HG03175 (cell line): ENCODE data around the gene NMNAT2.

Experiments
- ATAC-seq: cut with Tn5 transposase; IDR thresholded peaks from one replicate; pipeline ENCODE4 v1.9.1; 2021; ENCODE audit warnings: mild to moderate bottlenecking, moderate library complexity; ENCODE audit not compliant: unreplicated experiment

The NMNAT2 gene

GRCh38 chr1:183368213-183369108, 49.7 kb downstream of the NMNAT2 start:
- no peak for ATAC-seq

GRCh38 chr1:183366116-183366515, 52.1 kb downstream of the NMNAT2 start:
- no peak for ATAC-seq

GRCh38 chr1:183365676-183366075, 52.5 kb downstream of the NMNAT2 start:
- ATAC-seq, result no peak

- ATAC-seq, result no peak
These were observed 53.1 kb downstream of the NMNAT2 start for GRCh38 chr1:183365093-183365492.

- ATAC-seq, result no peak
These were observed 54.2 kb downstream of the NMNAT2 start for GRCh38 chr1:183363972-183364371.

- ATAC-seq, result no peak
These were observed 57.1 kb downstream of the NMNAT2 start for GRCh38 chr1:183361081-183361480.

- ATAC-seq, result no peak
These were observed 57.7 kb downstream of the NMNAT2 start for GRCh38 chr1:183360473-183360872.

GRCh38 chr1:183356534-183357182, 61.5 kb downstream of the NMNAT2 start:
- no peak for ATAC-seq

GRCh38 chr1:183355797-183356196, 62.4 kb downstream of the NMNAT2 start:
- ATAC-seq, result no peak

- no peak for ATAC-seq
These were observed 63.0 kb downstream of the NMNAT2 start for GRCh38 chr1:183355181-183355580.

GRCh38 chr1:183353597-183353996, 64.6 kb downstream of the NMNAT2 start:
- no peak for ATAC-seq

GRCh38 chr1:183349201-183349711, 68.9 kb downstream of the NMNAT2 start:
- ATAC-seq, result no peak

- ATAC-seq, result no peak
These were observed 71.9 kb downstream of the NMNAT2 start for GRCh38 chr1:183346276-183346732.

GRCh38 chr1:183339556-183340167, 78.5 kb downstream of the NMNAT2 start:
- no peak for ATAC-seq

GRCh38 chr1:183331091-183331742, 87.0 kb downstream of the NMNAT2 start:
- no peak for ATAC-seq

- no peak for ATAC-seq
These were observed 87.8 kb downstream of the NMNAT2 start for GRCh38 chr1:183330335-183330734.

GRCh38 chr1:183328371-183328770, 89.8 kb downstream of the NMNAT2 start:
- no peak for ATAC-seq

- ATAC-seq, result no peak
These were observed 90.5 kb downstream of the NMNAT2 start for GRCh38 chr1:183327434-183328290.

GRCh38 chr1:183323849-183324683, 94.1 kb downstream of the NMNAT2 start:
- ATAC-seq, result no peak
